HG03045 (cell line): Measurements from ENCODE around the gene MID1.

ENCODE experiments used
- ATAC-seq: cut with Tn5 transposase; IDR thresholded peaks from one replicate; pipeline ENCODE4 v1.9.1; 2021; ENCODE audit warnings: mild to moderate bottlenecking, moderate library complexity; ENCODE audit not compliant: unreplicated experiment

MID1 gene

GRCh38 chrX:10579112-10580011 lies 41.0 kb downstream of the MID1 start:
- ATAC-seq, result no peak

DNA sequence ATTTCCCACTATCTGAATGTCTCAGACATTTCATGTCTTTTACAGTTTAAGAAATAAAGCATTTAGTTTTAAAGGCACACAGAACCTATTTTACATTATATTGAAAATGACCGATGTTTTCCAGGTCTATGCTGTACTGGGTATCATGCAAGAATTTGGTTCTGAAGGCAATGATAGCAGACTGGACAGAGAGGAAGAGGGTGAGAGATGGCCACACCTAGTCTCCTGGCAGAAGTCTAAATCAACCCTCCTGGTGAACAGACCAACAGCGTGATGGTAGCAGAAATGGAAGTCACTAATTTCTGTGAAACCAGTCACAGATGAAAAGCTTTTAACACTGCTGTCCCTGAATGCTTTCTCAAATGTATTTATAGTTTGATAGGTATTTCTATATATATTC lies 41.9 kb downstream of the MID1 start:
- no peak for ATAC-seq

DNA sequence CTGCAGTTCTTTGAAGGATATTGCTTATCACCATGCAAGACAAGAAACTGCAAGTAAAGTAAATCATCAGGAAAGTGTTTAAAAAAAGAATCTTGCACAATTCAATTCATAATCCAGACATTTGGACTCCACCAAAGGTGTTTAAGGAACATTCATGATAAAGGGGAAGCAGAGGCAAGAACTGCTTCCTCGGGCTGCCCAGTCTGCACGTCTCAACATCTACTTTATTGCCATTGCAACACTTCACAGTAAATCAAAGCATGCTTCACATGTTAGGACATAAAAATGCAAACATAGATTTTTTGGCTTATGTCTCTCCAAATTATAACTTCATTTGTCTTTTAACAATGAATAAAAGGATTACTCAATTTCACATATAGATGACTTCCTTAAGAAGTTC lies 42.5 kb downstream of the MID1 start:
- ATAC-seq, result no peak

DNA sequence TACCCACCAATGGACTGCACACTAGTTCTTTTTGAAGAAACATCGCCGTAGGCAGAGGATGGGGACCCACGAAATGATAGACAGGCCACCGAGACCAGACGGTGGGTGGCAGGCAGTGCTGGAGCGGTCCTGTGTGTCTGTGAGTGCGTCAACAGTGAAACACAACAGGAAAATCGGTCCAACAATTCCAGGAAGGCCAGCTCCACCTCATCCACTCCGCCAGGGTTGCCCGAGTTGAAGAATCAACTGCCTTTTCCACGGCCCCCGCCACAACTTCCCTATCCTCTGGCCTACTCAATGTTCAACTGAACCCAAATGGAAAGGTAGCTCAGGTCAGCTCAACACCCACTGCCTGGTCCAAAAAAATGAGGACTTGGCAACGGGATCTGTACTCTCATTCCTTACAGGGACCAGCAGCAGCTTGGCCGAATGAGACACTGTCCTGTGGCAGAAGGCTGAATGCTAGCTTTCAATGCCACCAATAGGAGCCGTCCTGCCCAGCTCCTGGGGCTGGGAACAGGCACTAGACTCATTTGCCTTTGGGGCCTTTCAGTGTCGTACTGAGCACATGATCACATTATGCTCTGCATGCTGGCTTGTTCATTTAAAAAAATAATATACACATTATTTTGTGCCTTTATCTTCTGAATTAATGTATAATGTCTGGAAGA lies 43.5 kb downstream of the MID1 start:
- no peak for ATAC-seq

DNA sequence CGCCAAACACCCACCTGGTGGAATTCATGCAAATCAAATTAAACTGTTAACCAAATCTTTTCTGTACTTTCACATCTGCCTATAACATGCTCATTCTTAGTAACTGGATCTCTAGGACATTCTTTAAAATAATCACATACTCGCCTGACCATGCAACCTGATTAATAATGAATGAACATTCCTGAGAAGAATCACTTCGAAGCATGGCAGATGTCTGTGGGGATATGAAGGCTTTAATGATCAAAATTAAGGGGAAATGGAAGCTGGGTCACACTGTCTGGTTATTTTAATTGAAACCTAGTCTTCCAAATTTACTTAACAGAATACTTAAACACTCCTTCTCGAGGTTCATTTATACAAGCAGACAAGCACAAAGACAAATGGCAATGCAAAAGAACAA lies 44.2 kb downstream of the MID1 start:
- ATAC-seq, result no peak

GRCh38 chrX:10574663-10575062 lies 45.7 kb downstream of the MID1 start:
- no peak for ATAC-seq

DNA sequence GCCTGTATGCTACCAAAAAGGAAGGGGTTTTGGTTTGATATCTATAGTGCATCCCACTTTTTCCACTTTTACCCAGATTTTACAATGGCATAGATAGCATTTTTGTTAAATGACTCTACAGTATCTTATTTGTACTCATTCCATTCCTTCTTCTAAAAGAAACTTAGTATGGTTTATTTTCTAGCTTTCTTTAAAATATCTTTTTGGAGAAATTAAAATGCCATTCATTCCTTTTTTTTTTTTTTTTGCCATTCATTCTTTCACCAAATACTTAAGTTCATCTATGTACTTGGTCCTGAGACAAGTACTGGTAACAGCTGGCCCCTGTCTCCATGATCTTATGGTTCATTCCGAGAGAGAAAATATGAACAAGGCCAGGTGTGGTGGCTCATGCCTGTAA lies 49.1 kb downstream of the MID1 start:
- no peak for ATAC-seq

DNA sequence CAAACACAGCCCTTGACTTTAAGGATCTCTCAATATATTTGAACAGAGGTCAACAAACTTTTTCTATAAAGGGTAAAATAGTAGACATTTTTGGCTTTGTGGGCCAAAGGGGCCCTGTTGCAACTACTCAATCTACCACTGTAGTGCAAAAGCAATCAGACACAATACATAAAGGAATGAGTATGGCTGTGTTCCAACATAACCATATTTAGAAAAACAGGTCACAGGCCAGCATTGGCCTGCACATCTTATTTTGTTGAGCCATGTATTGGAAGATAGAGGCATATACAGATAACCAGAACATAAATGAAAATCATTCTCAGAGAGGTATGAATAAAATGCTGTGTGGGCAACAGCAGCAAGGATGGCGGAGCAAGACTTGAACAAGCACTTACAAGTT lies 49.8 kb downstream of the MID1 start:
- ATAC-seq, result no peak

DNA sequence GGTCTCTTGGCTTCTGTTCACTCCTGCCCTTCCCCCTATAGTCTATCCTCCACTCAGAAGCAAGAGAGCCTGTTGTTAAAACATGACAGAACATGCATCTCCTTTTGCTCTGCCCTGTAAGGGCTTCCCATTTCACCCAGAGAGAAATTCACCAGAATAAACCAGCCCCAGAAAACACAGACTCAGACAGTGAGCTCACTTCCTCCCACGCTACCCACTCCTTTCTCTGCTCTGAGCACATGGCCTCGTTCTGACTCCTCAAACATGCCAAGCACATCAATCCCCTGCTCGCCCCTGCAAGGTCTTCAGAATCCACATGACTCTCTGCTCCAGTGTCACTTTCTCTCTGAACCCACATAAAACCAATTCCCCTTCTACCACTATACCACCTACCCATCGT lies 50.4 kb downstream of the MID1 start:
- ATAC-seq, result no peak

DNA sequence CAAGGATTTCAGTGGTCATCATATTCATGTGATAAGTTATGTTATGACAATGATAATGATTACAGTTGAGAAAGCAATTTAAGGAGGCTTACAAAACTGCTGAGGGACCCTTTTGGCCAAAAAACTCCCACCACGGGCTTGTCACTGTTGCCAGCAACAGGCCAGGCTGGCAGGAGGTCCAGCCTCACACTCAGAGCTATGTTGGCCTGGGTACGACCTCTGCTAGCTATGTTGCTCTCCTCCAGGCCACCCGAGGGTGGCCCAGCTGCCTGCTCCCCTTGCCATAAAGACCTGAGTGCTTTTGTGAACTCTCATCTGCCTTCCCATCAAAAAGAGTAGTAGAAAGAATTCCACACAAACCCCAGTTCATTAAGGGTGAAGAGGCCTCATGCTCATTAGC lies 52.0 kb downstream of the MID1 start:
- ATAC-seq, result no peak

GRCh38 chrX:10567136-10567535 lies 53.2 kb downstream of the MID1 start:
- ATAC-seq, result no peak

DNA sequence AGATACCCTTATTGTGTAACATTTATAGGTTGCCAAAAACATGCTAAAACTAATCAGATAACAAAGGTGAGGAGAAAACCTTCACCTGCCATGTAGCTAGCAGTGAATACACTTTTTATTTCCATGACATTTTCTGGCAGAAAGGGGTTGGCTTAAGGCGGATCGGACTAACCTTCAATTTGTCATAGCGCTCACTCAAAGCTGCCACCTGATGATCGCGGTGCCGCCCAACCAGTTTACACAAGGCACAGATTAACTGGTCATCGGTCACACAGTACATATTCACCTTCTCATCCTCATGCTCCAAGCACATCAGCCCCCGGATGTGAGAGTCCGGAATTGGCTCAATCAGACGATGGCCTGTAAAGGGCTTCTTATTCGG lies 53.7 kb downstream of the MID1 start:
- ATAC-seq, result no peak

- no peak for ATAC-seq
Measured at GRCh38 chrX:10564484-10564883, 55.9 kb downstream of the MID1 start.

GRCh38 chrX:10557166-10557565 lies 63.2 kb downstream of the MID1 start:
- no peak for ATAC-seq

DNA sequence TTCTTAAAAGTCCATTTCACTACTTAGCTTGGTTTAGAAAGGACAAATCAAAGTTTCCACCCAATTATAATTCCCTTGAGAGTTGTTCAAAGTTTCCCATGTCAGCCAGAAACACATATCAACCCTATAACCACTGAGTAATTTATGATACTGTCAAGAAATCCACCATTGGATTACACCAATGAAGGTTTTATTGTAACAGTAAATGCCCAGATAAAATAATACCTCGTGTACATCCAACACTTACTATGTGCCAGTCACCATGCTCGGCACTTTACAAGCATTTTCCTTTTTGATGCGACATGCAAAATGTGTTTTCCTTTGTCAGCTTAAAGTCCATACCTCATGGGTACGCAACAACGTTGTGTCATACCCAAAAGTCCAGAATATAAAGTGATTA lies 64.0 kb downstream of the MID1 start:
- ATAC-seq, result no peak

DNA sequence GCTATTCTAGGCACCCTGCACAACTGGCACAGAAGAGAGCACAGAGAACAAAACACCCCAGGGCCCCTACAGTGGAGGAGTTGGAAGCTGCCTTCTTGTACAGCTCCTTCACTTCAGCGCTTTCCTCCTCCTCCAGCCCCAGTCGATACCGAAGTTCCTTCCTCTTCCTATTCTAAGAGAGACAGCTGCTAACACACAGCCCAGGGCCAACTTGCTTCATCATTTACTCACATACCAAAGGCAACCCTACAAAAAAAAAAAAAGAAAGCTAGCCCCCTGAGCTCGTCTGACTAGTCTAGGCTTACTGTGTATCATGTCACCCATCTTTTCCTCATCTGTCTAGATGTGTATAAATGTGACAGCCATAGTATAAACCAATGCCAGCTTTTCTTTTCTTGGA lies 64.5 kb downstream of the MID1 start:
- no peak for ATAC-seq

GRCh38 chrX:10554612-10555270 lies 65.6 kb downstream of the MID1 start:
- no peak for ATAC-seq

DNA sequence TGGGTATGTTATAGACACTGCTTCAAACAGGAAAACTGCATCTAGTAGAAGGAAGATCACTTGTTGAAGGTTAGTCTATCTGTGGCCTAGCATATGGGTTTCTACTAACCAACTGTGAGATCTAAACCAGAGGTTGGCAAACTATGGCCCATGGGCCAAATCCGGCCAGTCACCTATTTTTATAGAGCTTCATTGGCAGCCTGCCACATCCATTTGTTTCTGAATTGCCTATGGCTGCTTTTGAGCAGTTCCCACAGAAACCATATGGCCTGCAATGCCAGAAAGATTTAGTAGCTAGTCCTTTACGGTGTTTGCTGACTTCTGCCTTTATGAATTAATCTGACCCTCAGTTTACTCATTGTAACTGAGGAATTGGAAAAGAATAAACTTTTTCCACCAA lies 71.1 kb downstream of the MID1 start:
- no peak for ATAC-seq

GRCh38 chrX:10548688-10549087 lies 71.7 kb downstream of the MID1 start:
- ATAC-seq, result no peak

DNA sequence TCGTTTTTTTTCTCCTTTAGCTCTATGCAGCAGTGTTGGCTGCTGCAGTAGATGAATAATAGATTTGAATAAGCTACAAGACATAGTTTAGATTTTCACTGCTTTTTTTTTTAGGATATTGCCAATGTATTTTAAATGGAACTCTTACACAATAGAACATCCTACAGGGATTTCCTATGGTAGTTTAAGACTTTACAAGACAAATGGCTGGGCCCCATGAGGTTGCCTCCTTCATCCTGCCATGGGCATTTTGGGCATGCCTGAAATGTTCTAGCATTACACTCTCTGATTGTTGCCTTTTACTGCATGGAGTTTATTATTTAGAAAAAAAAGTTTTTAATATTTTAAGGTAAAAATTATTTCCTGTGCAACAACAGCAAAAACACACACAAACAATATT lies 74.5 kb downstream of the MID1 start:
- no peak for ATAC-seq

DNA sequence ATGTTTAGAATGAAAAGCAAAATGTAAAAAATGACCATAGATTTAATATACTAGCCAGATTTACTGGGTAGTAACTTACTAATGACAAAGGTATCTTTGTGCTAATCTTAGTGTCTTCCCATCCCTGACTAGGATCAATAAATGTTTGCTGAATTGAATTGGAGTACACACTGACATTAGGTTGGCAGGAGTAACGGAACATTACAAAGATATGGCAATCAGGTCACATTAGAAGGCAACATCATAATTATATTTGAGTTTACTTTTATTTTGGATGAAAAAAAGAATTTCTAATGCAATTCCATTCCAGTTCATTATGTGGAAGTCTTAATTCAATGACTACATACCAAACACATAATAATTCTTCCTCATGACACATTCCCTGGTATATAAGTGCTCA lies 77.8 kb downstream of the MID1 start:
- no peak for ATAC-seq

DNA sequence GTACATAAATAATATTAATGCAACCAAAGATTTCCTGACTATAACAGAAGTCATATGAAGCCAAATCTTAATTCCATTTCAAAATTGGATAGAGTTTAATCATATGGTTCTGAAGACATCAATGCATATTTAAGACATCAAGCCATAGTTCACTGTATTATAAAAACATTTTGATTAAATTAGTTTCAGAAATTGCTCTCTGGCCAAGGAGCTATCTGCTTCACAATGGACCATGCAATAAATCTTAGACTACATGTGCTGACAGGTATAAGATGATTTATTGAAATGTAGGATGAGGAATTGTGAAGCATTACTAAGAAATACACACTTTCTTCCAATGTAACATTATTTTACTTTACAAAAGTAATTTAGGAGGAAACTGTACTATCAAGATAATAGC lies 81.6 kb downstream of the MID1 start:
- ATAC-seq, result no peak
